ENCODE results near the gene TATDN2.
"Not testable (repeated sequence)": the region's sequence is repeated elsewhere in the genome, so short reads cannot be mapped to it uniquely, and the experiment has no call there.

TATDN2 gene

DNA sequence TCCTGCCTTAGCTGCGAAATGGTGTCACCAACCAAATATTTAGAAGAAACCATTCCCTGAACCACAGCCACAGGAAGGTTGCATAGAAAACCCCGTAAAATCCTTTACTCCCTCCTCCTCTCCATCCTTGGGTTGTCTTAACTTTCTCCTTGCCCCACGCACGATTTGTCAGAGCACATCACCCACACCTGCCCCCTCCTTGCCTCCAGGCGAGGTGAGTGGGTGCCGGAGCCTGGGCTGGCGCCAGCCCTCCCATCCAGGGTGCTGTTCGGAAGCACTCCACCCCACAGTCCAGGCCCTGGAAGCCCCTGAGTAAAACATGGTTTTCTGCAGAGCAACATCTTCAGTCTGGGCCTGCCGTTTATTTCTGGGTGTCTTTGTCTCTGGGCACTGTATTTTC is 40.8 kb downstream of the TATDN2 start:
- DNase-seq: no peak

- no peak for DNase-seq
Observed at GRCh38 chr3:10289787-10290355, 41.6 kb downstream of the TATDN2 start.

DNA sequence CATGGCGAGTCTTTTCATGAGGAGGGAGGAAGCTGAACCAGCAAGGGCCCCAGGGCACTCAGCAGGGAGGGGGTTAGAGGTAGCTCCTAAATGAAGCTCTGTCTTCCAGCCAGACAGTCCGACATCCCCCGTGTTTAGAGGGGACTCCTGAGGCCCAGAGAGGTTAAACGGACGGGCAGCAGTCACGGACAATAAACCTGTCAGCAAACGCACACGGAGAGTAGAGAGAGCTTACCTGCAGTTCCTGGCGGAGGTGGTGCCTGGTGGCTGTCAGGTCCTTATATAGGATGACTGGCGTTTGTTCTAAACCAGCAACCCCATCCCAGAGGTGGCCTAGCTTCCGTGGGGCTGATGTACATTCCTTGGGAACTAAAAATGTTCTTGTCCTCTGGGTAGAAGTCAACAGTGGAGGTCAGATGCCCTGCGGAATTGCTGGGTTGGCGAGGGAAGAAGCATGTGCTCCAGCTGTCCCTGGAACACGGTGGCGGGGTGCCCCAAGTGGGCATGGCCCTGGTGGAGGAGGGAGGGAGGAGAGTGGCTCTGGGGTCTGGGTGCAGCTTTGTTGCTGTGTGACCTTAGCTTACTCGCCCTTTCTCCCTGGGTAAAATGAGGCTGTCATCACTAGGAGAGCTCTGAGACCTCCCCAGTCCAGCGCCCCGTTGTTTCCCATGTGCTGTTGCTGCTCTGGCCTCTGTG is 42.4 kb downstream of the TATDN2 start:
- DNase-seq: no peak

DNA sequence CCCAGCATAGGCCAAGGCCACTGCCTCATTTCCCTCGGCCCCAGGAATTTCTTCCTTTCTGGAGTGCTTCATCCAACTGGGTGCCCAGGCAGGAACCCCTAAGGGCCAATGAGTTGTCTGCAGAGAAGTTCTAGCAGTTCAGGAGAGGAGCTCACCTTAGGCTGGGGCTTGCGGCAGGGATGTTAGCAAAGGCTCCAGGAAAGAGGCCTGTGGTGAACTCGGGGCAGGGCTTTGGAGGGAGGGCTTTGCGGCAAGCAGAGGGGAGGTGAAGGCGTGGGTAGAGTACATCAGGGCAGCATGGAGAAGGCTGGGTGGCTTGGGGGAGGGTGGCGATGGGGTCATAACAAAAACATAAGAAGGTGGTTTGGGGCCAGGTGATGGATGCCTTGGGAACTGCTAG is 43.4 kb downstream of the TATDN2 start:
- DNase-seq: no peak

DNA sequence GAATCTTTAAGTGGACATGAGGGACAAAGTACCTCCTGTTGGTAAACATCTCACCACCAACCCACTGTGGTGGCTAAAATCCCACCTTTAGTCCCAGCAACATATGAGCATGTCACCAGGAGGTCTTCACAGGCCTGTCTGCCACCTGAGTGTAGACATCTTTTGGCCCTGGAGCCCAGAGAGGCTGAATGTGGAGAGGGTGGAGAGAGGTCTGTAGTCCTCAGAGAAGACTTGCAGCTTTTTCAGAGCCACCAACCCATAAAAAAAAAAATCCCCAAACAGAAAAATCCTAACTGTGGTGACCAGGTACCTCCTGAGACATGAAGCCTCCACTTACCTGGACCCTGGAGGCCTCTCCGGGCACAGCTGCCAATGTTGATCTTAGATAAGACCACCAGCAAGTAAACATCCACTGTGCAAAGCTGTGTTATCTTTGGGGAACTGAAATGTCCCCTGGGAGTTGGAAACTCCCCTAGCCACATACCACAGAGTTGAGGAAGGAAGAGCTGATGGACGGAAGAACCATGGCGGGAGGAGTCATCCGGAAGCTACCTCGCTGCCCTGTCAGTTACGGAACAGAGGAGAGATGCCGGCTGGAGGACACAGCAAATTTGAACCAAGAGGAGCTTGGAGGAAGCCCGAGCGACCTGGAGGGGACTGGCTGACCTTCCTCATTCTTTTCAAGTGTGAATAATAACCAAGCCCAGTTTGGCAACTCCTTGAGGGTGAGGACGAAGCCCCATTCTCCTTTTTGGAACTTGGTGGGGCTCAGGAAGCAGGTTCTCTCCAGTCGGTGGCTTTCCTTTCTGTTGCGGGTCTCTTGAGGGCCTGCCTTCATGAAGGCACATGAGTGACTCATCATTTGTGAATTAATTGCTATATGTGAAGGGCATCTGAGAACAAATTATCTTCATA is 44.5 kb downstream of the TATDN2 start, which contains the start of gene GHRL:
TSS of gene GHRL (minus strand) at position 443 of the 915 bp plus-strand sequence. CDS start 2,767 bp downstream, outside the sequence.
- peak in 1 of 51 donors; percentile 12 for DNase-seq

GRCh38 chr3:10294030-10294586 is 45.8 kb downstream of the TATDN2 start:
- DNase-seq: no peak

GRCh38 chr3:10298064-10298463 is 49.8 kb downstream of the TATDN2 start:
- not testable (repeated sequence) for DNase-seq

GRCh38 chr3:10299175-10299574 is 50.9 kb downstream of the TATDN2 start:
- no peak for DNase-seq

GRCh38 chr3:10299679-10300078 is 51.4 kb downstream of the TATDN2 start:
- no peak for DNase-seq

DNA sequence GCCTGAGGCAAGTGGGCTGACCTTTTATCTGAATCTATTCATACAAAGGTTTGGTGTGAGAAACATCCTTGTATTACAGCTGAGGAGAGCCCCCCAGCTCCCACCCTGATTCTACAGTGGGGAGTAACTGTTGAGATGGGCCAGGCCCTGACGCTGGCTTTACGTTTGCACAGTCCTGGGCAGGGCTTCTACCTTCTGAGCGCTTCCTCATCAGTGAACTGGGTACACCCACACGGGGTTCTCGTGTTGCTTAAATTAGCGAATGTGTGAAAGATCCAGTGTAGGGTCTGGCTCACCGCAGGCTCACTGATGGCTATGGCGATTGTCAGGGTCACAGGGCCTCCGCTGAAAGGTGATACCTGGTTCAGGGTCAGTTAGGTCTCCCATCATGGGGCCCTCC is 51.8 kb downstream of the TATDN2 start:
- no peak for DNase-seq

DNA sequence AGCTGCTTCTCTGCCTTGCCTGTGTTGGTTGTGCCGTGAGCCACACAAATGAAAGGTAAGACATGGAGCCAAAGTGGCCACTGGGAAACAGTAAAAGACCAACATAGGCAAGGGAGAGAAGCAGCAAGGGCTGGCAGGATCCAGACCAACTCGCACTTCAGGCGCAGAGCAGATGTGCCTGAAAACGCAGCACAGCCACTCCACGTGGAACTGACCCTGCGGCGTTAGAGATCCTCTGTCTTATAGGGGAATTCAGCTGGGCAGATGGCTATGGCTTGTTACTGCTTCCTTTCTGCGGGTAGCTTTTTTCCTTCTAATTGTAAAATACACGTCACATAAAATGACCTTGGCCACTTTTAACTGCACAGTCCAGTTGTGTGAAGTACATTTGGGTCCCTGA is 54.8 kb downstream of the TATDN2 start:
- no peak for DNase-seq

DNA sequence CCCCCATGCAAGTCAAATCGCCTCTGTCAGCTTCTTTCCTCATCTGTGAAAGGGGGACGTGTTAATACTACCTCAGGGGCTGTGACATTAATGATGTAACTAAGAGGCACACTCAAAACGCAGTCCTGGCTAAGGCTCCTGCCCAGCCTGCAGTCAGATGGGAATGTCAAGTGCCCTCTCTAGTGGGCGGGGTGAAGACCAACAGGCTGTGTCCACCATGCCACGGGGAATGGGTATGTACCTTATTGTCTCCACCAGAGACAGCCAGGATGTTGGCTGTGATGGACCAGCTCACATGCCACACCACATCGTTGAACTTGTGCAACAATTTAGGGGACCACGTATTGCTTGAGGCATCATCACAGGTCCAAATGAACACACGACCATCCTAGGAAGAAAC is 55.5 kb downstream of the TATDN2 start:
- no peak for DNase-seq

GRCh38 chr3:10304905-10305304 is 56.6 kb downstream of the TATDN2 start:
- no peak for DNase-seq

DNA sequence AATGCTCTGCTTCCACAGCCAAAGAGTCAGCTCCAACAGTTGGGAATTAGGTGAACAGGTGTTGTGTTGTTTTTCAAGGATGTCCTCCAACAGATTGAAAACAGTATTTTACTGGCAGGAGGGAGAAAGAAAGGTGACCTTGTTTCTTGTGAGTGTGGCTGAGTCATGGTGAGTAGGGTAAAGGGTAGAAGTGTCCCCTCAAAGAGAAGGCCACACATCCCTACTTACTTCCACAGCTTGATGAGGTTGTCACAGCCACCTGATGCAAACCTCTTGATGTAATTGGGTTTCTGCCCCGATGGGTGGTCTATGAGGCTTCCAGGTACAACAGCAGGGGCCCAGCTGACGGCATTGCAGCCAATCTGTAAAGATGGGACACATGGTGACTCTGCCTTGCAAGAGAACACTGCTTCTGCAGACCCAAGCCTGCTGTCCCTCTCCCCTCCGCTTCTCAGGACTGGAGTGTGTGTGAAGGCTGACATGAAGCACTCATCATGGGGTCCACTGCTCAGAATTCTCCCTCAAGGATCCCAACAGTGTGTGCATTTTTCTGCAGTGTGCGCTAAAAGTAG is 57.2 kb downstream of the TATDN2 start:
- no peak for DNase-seq

- no peak for DNase-seq
Observed at GRCh38 chr3:10306156-10306555, 57.9 kb downstream of the TATDN2 start.

DNA sequence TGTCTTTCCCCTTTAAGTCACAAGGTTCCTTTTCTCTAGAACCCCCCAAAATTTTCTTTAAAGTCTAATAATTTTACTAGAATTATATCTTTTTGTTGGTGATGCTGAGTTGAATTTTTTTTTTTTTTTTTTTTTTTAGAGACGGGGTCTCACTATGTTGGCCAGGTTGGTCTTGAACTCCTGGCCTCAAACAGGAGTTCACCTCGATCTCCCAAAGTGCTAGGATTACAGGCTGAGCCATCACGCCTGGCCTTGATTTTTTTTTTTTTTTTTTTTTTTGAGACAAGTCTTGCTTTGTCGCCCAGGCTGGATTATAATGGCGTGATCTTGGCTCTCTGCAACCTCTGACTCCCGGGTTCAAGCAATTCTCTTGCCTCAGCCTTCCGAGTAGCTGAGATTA is 60.4 kb downstream of the TATDN2 start:
- DNase-seq: no peak

GRCh38 chr3:10309736-10310135 is 61.5 kb downstream of the TATDN2 start:
- no peak for DNase-seq

DNA sequence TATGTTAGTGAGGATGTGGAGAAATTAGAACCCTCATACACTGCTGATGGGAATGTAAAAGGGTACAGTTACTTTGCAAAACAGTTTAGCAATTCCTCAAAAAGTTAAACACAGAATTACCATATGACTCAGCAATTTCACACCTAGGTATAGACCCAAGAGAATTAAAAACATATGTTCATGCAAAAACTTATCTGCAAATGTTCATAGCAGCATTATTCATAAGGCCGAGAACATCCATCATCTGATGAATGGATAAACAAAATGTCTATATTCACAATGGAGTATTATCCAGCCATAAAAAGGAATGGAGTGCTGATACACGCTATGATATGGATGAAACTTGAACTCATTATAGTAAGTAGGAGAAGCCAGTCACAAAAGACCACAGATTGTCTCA is 62.3 kb downstream of the TATDN2 start:
- DNase-seq: no peak

GRCh38 chr3:10311710-10312109 is 63.5 kb downstream of the TATDN2 start:
- DNase-seq: no peak

DNA sequence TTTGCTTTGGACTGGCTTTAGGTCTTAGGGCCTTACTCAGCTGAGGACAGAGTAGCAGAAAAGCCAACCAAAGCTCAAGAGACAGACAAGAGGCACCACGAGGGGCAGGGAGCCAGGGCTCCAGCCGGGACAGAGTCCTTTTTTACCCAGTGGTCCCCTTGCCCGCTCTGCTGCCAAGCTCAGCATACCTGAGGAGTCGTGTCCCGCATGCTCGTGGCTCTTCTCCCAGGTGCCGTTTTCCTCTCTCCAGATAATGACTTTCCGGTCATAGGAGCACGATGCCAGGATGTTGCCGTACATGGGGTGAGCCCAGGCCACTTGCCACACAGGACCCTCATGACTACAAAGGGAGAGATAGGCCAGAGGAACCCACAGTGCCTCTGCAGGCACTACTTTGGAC is 64.1 kb downstream of the TATDN2 start:
- no peak for DNase-seq

DNA sequence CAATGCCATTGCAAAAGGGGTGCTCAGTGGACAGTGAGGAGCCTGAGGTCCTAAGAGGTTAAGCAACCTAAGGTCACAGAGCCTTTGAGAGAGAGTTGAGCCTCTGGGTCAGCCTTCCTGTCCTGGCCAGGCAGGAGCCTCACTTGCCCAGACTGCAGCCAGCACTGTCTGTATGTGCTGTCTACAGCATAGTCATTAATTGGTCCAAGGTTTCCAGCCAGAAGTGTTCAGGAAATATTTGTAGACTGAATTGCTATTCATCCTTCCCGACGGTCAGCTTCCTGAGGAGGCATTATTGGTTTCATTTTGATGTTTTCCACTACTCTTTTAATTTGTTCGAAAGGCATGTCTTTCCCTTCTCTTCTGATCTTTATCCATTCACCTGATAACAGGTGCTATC is 64.6 kb downstream of the TATDN2 start:
- DNase-seq: no peak

- no peak for DNase-seq
Observed at GRCh38 chr3:10315101-10315500, 66.8 kb downstream of the TATDN2 start.

Measured in hypothalamus (tissue), 51 donors.